GM23248 (cell line): ENCODE measurements around the gene LRRC59. TPM values are rescaled to one million over a fixed set of nuclear protein-coding genes. Genes with fewer than 3 reads are reported as not detected.

ENCODE experiments used
- DNase-seq: peaks from one replicate; pipeline ENCODE4 v3.0.0-alpha.2; 2015
- H2AFZ ChIP-seq: fragments of 200-600 bp; sonication (generic); 2 replicates; pipeline ENCODE4 v1.6.1; 2016; ENCODE audit warnings: antibody characterized with exemption
- H3F3A ChIP-seq: fragments of 200-600 bp; sonication (generic); 2 replicates; pipeline ENCODE4 v1.6.1; 2016; ENCODE audit warnings: mild to moderate bottlenecking, antibody characterized with exemption, mixed run types; ENCODE audit not compliant: insufficient read depth
- H3K27ac ChIP-seq: fragments of 200-600 bp; sonication (generic); 2 replicates; pipeline ENCODE4 v1.5.1; 2016; ENCODE audit warnings: mild to moderate bottlenecking
- H3K27me3 ChIP-seq: fragments of 200-600 bp; sonication (generic); replicated peaks from 2 replicates; pipeline ENCODE4 v1.6.1; 2016; ENCODE audit warnings: mild to moderate bottlenecking; ENCODE audit not compliant: insufficient read depth
- H3K36me3 ChIP-seq: fragments of 200-600 bp; sonication (generic); 2 replicates; pipeline ENCODE4 v1.6.1; 2016; ENCODE audit warnings: low read depth, mild to moderate bottlenecking
- H3K4me1 ChIP-seq: fragments of 200-600 bp; sonication (generic); 2 replicates; pipeline ENCODE4 v1.6.1; 2016; ENCODE audit warnings: mild to moderate bottlenecking; ENCODE audit not compliant: insufficient read depth
- H3K4me2 ChIP-seq: fragments of 200-600 bp; sonication (generic); one replicate; pipeline ENCODE4 v1.6.1; 2016; ENCODE audit warnings: mild to moderate bottlenecking; ENCODE audit not compliant: unreplicated experiment
- H3K4me3 ChIP-seq: fragments of 200-600 bp; sonication (generic); 2 replicates; pipeline ENCODE4 v1.5.1; 2016; ENCODE audit warnings: mild to moderate bottlenecking
- H3K79me2 ChIP-seq: fragments of 200-600 bp; sonication (generic); 2 replicates; pipeline ENCODE4 v1.6.1; 2016; ENCODE audit warnings: mild to moderate bottlenecking; ENCODE audit not compliant: insufficient read depth
- H3K9ac ChIP-seq: fragments of 200-600 bp; sonication (generic); 2 replicates; pipeline ENCODE4 v1.6.1; 2016; ENCODE audit warnings: mild to moderate bottlenecking
- H3K9me2 ChIP-seq: fragments of 200-600 bp; sonication (generic); 2 replicates; pipeline ENCODE4 v1.6.1; 2016; ENCODE audit warnings: mixed run types, mild to moderate bottlenecking, moderate library complexity; ENCODE audit not compliant: insufficient read depth
- H3K9me3 ChIP-seq: fragments of 200-600 bp; sonication (generic); one replicate; pipeline ENCODE4 v1.6.1; 2017; ENCODE audit warnings: low read depth
- H4K20me1 ChIP-seq: fragments of 200-600 bp; sonication (generic); 2 replicates; pipeline ENCODE4 v1.6.0; 2016; ENCODE audit not compliant: insufficient read depth
- EZH2 ChIP-seq: fragments of 200-600 bp; sonication (generic); IDR thresholded peaks from 2 replicates; pipeline ENCODE4 v1.6.1; 2018; ENCODE audit warnings: antibody characterized with exemption, mild to moderate bottlenecking; ENCODE audit not compliant: insufficient read depth, poor library complexity, severe bottlenecking
- EZH2phosphoT487 ChIP-seq: fragments of 200-600 bp; sonication (generic); IDR thresholded peaks from 2 replicates; pipeline ENCODE4 v1.6.1; 2018; ENCODE audit warnings: antibody characterized with exemption, moderate library complexity, mild to moderate bottlenecking, low read depth; ENCODE audit not compliant: insufficient read depth
- WGBS, 2 experiments: methylation state at CpG; one replicate each; pipeline ENCODE4 v1.1.6; 2015 to 2017; ENCODE audit warnings: low lambda C conversion rate in 2 of 2, low coverage in 1 of 2; ENCODE audit errors: missing lambda C conversion rate in 2 of 2; 5-methylcytosine and 5-hydroxymethylcytosine counted together
- in situ Hi-C: fragments of 300-500 bp; cut with MboI; formaldehyde crosslinking; loops from 2 replicates; pipeline ENCODE4 v1.15.0; 2020
- polyA plus RNA-seq: library from polyadenylated mRNA; unstranded; fragments of >200 nt; fragmentation: Nextera tagmentation; extraction: Ambion mirVana; gene quantifications from 2 replicates; pipeline ENCODE4 v1.2.1, GENCODE V29; 2016
- total RNA-seq: library from RNA; depleted of rRNA; stranded (reverse); fragments of >200 nt; shearing (Covaris generic); gene quantifications from 2 replicates; pipeline ENCODE4 v1.2.3, GENCODE V29; 2014

The LRRC59 gene
- total and polyA plus RNA-seq, 2 experiments from 2014 or later: 111 to 164 TPM

DNA sequence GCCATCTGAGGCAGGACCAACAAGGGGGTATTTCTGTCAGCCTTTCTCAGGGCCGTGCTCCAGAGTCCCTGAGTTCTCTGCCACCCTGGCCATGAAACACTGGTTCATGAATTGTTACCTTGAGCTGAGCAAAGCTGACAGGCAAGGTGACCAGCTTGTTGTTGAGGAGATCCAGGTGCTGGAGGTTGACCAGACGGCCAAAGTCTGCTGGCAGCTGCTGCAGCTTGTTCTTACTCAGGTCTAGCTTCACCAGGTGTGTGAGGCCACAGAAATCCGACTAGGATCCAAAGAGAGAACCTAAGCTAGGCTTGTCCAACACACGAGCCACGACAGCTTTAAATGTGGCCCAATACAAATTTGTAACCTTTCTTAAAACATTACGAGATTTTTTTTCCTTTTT, 4.7 kb downstream of the LRRC59 start:
- Histone ChIP-seq H3K27me3 (no peaks in the 10 kb centered on the region), H4K20me1 (peaks cover 7% of the 10 kb centered on the region; the same call in 1 of the 2 replicates), H3F3A (peaks cover 29% of the 10 kb centered on the region), H3K4me3 (no peak overlapping the region), H3K4me1 (peaks cover 18% of the 10 kb centered on the region), H2AFZ (no peak overlapping the region), H3K4me2 (no peak overlapping the region), H3K36me3 (peaks cover 63% of the 10 kb centered on the region), H3K9me2 (no peaks in the 10 kb centered on the region), H3K27ac (no peak overlapping the region), H3K79me2 (peaks cover 97% of the 10 kb centered on the region), H3K9ac (no peak overlapping the region), H3K9me3 (no peaks in the 10 kb centered on the region)
- TF ChIP-seq EZH2phosphoT487 (no peak), EZH2 (no peak)
- DNase-seq: no peak
- in situ Hi-C loops: no loop called here
- 84 to 86% methylated on average over 6 of the region's 6 CpGs for WGBS, 2 experiments

DNA sequence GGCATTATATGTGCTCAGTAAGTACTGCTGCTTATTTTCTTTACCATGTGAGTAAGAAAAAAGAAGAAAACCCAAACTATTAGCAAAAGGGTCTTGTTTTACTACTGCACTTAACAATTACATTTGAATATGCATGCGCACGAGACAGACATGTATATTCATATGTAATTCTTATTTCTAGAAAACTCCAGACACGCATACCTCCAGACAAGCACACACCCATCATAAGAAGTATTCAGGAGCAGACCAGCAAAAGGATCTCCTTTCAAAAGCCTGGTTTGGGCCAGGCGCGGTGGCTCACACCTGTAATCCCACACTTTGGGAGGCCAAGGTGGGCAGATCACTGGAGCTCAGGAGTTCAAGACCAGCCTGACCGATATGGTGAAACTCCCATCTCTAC, 7.8 kb downstream of the LRRC59 start:
- Histone ChIP-seq H3K79me2 (peaks cover 93% of the 10 kb centered on the region), H2AFZ (no peak overlapping the region), H3K9ac (no peak overlapping the region), H3K4me2 (no peak overlapping the region), H3K4me1 (peaks cover 3% of the 10 kb centered on the region; the same call in 1 of the 2 replicates), H3K27ac (no peak overlapping the region), H3K27me3 (no peaks in the 10 kb centered on the region), H3F3A (peaks cover 49% of the 10 kb centered on the region), H3K9me2 (no peaks in the 10 kb centered on the region), H4K20me1 (no peaks in the 10 kb centered on the region), H3K9me3 (no peaks in the 10 kb centered on the region), H3K36me3 (peaks cover 90% of the 10 kb centered on the region), H3K4me3 (no peak overlapping the region)
- WGBS, 2 experiments: 98% methylated on average over 6 of the region's 6 CpGs
- in situ Hi-C loops: no loop called here
- TF ChIP-seq EZH2 (no peak), EZH2phosphoT487 (no peak)
- no peak for DNase-seq

DNA sequence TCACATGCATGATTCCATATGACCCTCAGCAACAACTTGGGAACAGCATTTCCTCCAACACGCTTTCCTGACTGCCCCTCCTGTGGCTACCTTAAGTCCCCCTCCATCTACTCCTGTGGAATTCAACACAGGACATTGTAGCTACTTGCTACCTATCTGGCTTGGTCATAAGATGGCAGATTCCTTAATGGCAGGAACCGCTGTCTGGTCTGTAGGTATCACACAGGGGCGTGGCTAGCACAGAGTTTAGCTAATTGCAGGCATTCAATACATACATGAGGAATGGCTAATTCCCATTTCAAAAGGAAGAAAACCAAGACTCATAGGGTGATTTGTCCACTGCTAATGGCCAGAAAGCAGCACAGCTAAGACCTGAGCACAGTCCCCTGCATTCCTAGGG, 8.6 kb downstream of the LRRC59 start:
- H3K4me3 ChIP-seq: no peak overlapping the region
- peaks cover 54% of the 10 kb centered on the region for H3F3A ChIP-seq
- H3K4me1 ChIP-seq: no peaks in the 10 kb centered on the region
- H3K79me2 ChIP-seq: peaks cover 85% of the 10 kb centered on the region
- in situ Hi-C loops: no loop called here
- H2AFZ ChIP-seq: no peak overlapping the region
- no peaks in the 10 kb centered on the region for H3K9me3 ChIP-seq
- H3K4me2 ChIP-seq: no peak overlapping the region
- no peaks in the 10 kb centered on the region for H3K9me2 ChIP-seq
- H3K9ac ChIP-seq: no peak overlapping the region
- TF ChIP-seq EZH2phosphoT487 (no peak), EZH2 (no peak)
- no peaks in the 10 kb centered on the region for H4K20me1 ChIP-seq
- H3K27ac ChIP-seq: no peak overlapping the region
- H3K27me3 ChIP-seq: no peaks in the 10 kb centered on the region
- no peak for DNase-seq
- WGBS, 2 experiments: 96 to 100% methylated on average over 3 of the region's 3 CpGs
- H3K36me3 ChIP-seq: peaks cover 88% of the 10 kb centered on the region

DNA sequence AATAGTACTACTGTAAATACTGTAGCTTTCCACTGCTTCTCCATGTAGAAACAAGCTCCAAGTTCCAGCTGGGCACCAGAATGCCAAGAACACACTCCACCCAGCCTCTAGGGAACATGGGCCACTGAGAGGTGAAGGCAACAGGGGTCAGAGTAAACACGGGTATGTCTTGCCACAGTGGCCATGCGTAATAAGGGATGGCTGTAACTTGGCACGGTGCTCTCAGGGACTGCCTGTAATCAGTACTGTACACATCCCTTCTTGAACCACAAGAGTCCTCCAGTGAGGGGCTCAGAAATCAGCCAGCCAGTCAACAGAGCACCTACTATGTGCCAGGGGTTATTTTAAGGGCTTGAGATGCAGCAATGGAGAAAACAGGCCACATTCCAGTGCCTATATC, 10.8 kb downstream of the LRRC59 start:
- Histone ChIP-seq H3K4me1 (no peaks in the 10 kb centered on the region), H3K27ac (no peak overlapping the region), H3K4me2 (no peak overlapping the region), H3K9me2 (no peaks in the 10 kb centered on the region), H3K4me3 (no peak overlapping the region), H3K36me3 (peaks cover 87% of the 10 kb centered on the region), H3K9me3 (no peaks in the 10 kb centered on the region), H2AFZ (no peak overlapping the region), H3F3A (peaks cover 76% of the 10 kb centered on the region), H4K20me1 (no peaks in the 10 kb centered on the region), H3K79me2 (peaks cover 63% of the 10 kb centered on the region), H3K27me3 (no peaks in the 10 kb centered on the region), H3K9ac (no peak overlapping the region)
- in situ Hi-C loops: no loop called here
- TF ChIP-seq EZH2phosphoT487: no peak
- no peak for TF ChIP-seq EZH2
- DNase-seq: no peak
- 67 to 69% methylated on average over 3 of the region's 3 CpGs for WGBS, 2 experiments

DNA sequence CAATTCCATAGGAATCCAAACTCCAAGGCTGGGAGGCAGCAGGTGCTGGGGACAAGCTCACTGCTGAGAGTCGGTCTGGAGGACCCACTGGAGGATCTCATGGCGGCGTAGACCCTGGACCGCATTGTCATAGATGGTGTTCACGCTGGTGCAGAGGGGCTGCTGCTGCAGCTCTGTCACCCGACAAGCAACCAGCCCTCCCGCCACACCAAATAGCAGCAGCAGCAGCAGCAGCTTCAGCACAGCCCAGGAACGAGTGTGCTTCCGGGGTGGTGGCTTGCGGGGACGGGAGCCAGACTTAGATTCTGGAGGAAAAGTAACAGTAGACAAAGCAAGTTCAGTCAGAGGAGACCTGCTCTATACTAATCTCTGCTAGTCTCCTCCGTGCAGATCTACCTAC, 14.4 kb downstream of the LRRC59 start:
- in situ Hi-C loops: no loop called here
- Histone ChIP-seq H3K36me3 (peaks cover 69% of the 10 kb centered on the region), H3K9me3 (no peaks in the 10 kb centered on the region), H3K9me2 (no peaks in the 10 kb centered on the region), H4K20me1 (no peaks in the 10 kb centered on the region), H3K27me3 (no peaks in the 10 kb centered on the region), H3K27ac (no peak overlapping the region), H3K79me2 (peaks cover 27% of the 10 kb centered on the region), H2AFZ (no peak overlapping the region), H3K4me3 (no peak overlapping the region), H3K4me1 (no peaks in the 10 kb centered on the region), H3K4me2 (no peak overlapping the region), H3K9ac (no peak overlapping the region), H3F3A (peaks cover 87% of the 10 kb centered on the region)
- DNase-seq: no peak
- TF ChIP-seq EZH2: no peak
- no peak for TF ChIP-seq EZH2phosphoT487
- WGBS, 2 experiments: 85 to 86% methylated on average over 12 of the region's 12 CpGs
